NB4 (cell line): ENCODE measurements around the gene CDH26.

Source experiments
- DNase-seq: peaks from one replicate; pipeline ENCODE4 v3.0.0; 2010; ENCODE audit warnings: low read depth
- H3K4me3 ChIP-seq: one replicate; pipeline ENCODE4 v1.5.1; 2011; ENCODE audit warnings: mild to moderate bottlenecking, low read depth, low read length, moderate library complexity
- MYC ChIP-seq: IDR thresholded peaks from 2 replicates; pipeline ENCODE4 v1.6.1; 2011; ENCODE audit warnings: low read depth, low read length
- POLR2A ChIP-seq: IDR thresholded peaks from 2 replicates; pipeline ENCODE4 v1.6.1; 2011; ENCODE audit warnings: mild to moderate bottlenecking; ENCODE audit not compliant: insufficient read length; ENCODE audit errors: extremely low read depth
- TF ChIP-seq, protein P1 (sequence below): IDR thresholded peaks from one replicate; pipeline ENCODE4 v1.5.1; 2012; ENCODE audit warnings: low read depth, low read length
- TF ChIP-seq, protein P2 (sequence below): IDR thresholded peaks from 2 replicates; pipeline ENCODE4 v1.6.1; 2011; ENCODE audit warnings: low read depth, low read length

The CDH26 gene

DNA sequence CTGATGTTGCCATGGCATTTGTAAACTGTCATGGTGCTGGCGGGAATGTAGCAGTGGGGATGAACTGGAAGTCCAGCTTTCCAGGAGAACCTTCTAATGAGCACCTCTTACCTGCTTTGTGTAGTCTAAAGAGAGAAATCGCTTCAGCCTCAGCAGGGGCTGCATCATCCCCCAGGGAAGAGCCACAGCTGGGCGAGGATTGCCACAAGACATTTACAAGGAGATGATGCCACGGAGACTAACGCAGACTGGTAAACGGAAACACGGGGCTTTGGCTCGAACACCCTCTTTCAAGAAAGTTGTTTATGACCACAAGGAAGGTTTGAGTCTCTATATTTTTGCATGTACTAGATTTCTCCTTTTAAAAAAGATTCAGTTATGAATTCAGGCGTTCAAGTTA, 72.9 kb downstream of the CDH26 start:
- peak overlapping the region; percentile 25 for H3K4me3 ChIP-seq
- TF ChIP-seq, protein P1, sequence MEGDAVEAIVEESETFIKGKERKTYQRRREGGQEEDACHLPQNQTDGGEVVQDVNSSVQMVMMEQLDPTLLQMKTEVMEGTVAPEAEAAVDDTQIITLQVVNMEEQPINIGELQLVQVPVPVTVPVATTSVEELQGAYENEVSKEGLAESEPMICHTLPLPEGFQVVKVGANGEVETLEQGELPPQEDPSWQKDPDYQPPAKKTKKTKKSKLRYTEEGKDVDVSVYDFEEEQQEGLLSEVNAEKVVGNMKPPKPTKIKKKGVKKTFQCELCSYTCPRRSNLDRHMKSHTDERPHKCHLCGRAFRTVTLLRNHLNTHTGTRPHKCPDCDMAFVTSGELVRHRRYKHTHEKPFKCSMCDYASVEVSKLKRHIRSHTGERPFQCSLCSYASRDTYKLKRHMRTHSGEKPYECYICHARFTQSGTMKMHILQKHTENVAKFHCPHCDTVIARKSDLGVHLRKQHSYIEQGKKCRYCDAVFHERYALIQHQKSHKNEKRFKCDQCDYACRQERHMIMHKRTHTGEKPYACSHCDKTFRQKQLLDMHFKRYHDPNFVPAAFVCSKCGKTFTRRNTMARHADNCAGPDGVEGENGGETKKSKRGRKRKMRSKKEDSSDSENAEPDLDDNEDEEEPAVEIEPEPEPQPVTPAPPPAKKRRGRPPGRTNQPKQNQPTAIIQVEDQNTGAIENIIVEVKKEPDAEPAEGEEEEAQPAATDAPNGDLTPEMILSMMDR = no peak
- TF ChIP-seq MYC (no peak), POLR2A (no peak)
- TF ChIP-seq, protein P2, sequence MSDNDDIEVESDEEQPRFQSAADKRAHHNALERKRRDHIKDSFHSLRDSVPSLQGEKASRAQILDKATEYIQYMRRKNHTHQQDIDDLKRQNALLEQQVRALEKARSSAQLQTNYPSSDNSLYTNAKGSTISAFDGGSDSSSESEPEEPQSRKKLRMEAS = no peak
- DNase-seq = peak; percentile 67

DNA sequence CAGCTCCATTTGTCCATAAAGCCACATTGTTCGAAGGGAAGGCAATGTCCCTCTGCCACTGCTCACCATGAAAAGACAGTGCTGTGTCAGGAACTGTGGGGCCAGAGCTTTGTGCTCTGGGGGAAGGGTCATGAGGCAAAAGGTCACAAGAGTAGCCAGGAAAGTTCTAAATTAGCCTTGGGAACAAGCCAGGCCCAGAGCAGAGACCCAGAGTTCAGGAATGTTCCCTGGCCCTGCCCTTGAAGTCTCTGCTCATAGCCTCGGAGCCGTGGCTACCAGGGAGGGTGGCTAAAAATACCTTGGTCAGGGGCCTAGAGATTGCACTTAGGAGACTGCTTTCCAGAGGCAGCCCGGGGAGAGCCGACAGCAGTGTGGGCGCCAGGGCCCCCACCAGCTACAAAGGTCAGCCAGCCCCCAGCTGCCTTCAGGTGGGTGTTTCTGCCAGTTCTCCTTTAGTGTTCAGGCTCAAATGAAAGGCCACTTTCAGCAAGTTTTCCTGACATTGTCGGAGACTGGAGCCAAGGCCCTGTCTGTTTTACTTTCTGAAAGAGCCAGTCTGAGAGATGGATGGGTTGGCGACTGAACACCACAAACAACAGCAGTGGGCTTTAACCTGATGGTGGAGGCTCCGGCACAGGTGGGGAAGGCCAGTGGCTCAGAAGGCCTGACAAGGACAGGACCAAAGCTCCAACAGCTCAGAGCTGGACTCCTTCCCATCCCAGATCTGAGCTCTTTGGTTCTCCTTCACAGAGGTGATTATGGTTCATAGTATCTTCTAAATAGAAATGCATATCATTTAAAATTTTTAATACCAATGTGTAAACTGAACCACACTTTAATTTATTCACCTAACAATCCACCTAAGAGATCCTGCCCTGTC, 76.2 kb downstream of the CDH26 start:
- TF ChIP-seq, protein P2 = no peak
- TF ChIP-seq POLR2A (no peak), MYC (no peak)
- TF ChIP-seq, protein P1 = no peak
- DNase-seq = no peak
- no peak overlapping the region for H3K4me3 ChIP-seq

DNA sequence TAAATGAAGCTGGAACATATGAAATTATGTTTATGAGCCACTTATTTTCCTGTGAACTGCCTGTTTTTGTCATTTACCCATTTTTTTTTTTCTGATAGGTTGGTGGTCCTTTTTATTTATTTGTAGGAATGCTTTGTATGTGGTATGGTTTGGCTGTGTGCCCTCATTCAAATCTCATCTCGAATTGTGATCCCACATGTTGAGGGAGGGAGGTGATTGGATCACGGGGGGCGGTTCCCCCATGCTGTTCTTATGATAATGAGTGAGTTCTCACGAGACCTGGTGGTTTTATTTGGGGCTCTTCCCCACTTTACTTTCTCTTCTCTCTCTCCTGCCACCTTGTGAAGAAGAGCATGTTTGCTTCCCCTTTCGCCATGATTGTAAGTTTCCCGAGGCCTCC, 77.3 kb downstream of the CDH26 start:
- no peak for TF ChIP-seq MYC
- no peak for TF ChIP-seq POLR2A
- TF ChIP-seq, protein P1 = no peak
- TF ChIP-seq, protein P2 = no peak
- no peak overlapping the region for H3K4me3 ChIP-seq
- peak; percentile 36 for DNase-seq

DNA sequence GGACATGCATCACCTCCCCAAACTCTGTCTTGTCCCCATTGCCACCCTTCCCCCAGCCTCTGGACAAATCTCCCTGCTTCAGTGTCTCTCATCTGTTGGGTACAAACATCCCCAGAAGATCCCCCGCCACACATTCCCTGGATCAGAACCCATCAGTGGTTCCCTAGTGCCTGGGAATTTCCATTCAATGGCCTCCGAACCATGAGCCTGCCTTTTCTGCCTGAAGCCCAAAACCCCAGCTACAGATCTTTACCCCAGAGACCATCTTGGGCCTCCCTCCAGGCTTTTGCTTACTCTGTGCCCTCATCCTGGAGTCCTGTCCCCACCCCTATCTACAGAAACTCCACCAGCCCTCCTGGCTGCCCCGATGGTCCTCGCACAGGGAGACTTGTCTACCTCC, 78.1 kb downstream of the CDH26 start:
- H3K4me3 ChIP-seq = no peak overlapping the region
- TF ChIP-seq, protein P2 = no peak
- no peak for TF ChIP-seq POLR2A
- no peak for TF ChIP-seq MYC
- TF ChIP-seq, protein P1 = no peak
- no peak for DNase-seq

DNA sequence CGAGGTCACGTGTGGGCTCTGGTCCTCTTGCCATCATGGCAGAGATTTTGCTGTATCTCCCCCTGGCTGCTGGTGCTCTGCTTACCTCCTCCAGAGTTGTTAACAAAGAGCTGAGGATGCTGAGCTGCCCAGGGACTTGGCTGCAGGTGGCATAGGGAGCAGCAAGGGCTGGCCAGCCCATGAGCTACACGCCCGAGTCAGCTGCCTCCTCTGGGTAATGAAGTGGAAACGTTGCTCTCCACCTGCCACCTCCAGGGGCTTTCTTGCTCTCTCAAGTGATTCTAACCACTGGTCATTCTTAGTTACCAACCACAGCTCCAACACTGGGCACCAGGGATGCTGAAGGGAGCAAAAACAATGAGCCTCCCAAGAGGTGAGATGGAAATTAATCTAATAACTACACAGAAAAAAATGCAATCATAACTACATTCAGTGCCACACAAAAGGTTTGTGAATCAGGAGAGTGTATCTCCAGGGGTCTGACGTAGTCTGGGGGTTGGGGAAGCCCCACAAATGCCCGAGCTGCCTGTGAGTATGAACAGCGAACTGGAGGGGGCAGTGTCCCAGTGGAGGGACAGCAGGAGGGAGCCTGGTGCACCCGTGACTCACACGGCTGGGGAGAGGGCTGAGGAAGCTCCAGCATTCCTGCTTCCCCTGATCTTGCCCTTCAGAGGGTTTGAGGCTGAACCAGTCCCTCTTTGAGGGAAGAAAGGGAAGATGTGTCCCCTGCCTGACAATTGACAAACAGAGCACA, 78.7 kb downstream of the CDH26 start:
- H3K4me3 ChIP-seq = no peak overlapping the region
- no peak for TF ChIP-seq POLR2A
- TF ChIP-seq, protein P2 = no peak
- TF ChIP-seq, protein P1 = peak; percentile 13
- no peak for TF ChIP-seq MYC
- peak; percentile 48 for DNase-seq
